OCI-LY3 (cell line): Measurements from ENCODE around the gene PNPLA3.

ENCODE experiments used
- H2AFZ ChIP-seq: fragments of 200-600, 300-600 bp; shearing (Covaris generic); 2 replicates; pipeline ENCODE4 v1.6.0; 2014; ENCODE audit warnings: antibody characterized with exemption, low read depth, low read length
- H3K27ac ChIP-seq: fragments of 200-600, 300-600 bp; sonication (generic); 2 replicates; pipeline ENCODE4 v1.5.1; 2014; ENCODE audit warnings: mild to moderate bottlenecking, low read length, moderate library complexity, mixed read lengths
- H3K27me3 ChIP-seq: fragments of 200-600, 300-600 bp; sonication (generic); 2 replicates; pipeline ENCODE4 v1.6.1; 2014; ENCODE audit warnings: low read depth, low read length, mixed read lengths
- H3K36me3 ChIP-seq: fragments of 200-600, 300-600 bp; sonication (generic); replicated peaks from 2 replicates; pipeline ENCODE3; 2014; ENCODE audit warnings: low read depth, low read length, mixed read lengths
- H3K4me1 ChIP-seq: fragments of 300-600, 200-600 bp; sonication (generic); 2 replicates; pipeline ENCODE4 v1.6.1; 2014; ENCODE audit warnings: low read length, mixed read lengths
- H3K4me2 ChIP-seq: fragments of 200-600, 300-600 bp; sonication (generic); 2 replicates; pipeline ENCODE4 v1.6.1; 2014; ENCODE audit warnings: low read length, mixed read lengths
- H3K4me3 ChIP-seq: fragments of 300-600, 200-600 bp; sonication (generic); 2 replicates; pipeline ENCODE4 v1.5.1; 2014; ENCODE audit warnings: antibody characterized with exemption, mild to moderate bottlenecking, low read length, moderate library complexity
- H3K79me2 ChIP-seq: fragments of 300-600, 200-600 bp; shearing (Covaris generic); 2 replicates; pipeline ENCODE4 v1.6.1; 2014; ENCODE audit warnings: mild to moderate bottlenecking, low read length, mixed read lengths
- H3K9ac ChIP-seq: fragments of 300-600, 200-600 bp; shearing (Covaris generic); 2 replicates; pipeline ENCODE4 v1.6.0; 2014; ENCODE audit warnings: mild to moderate bottlenecking, low read length, moderate library complexity
- H3K9me3 ChIP-seq: fragments of 200-600, 300-600 bp; shearing (Covaris generic); 2 replicates; pipeline ENCODE4 v1.6.1; 2014; ENCODE audit warnings: low read length, mixed read lengths; ENCODE audit not compliant: insufficient read depth
- H4K20me1 ChIP-seq: fragments of 200-600, 300-600 bp; sonication (generic); 2 replicates; pipeline ENCODE4 v1.6.1; 2016; ENCODE audit warnings: low read length, mixed read lengths; ENCODE audit not compliant: insufficient read depth
- CTCF ChIP-seq: fragments of 200-600, 300-600 bp; sonication (generic); IDR thresholded peaks from 2 replicates; pipeline ENCODE4 v1.5.1; 2014; ENCODE audit warnings: antibody characterized with exemption, low read length, low read depth
- EZH2phosphoT487 ChIP-seq: fragments of 200-600 bp; shearing (Covaris generic); IDR thresholded peaks from 2 replicates; pipeline ENCODE4 v1.6.1; 2018; ENCODE audit warnings: antibody characterized with exemption, mixed run types, low read depth

The PNPLA3 gene

DNA sequence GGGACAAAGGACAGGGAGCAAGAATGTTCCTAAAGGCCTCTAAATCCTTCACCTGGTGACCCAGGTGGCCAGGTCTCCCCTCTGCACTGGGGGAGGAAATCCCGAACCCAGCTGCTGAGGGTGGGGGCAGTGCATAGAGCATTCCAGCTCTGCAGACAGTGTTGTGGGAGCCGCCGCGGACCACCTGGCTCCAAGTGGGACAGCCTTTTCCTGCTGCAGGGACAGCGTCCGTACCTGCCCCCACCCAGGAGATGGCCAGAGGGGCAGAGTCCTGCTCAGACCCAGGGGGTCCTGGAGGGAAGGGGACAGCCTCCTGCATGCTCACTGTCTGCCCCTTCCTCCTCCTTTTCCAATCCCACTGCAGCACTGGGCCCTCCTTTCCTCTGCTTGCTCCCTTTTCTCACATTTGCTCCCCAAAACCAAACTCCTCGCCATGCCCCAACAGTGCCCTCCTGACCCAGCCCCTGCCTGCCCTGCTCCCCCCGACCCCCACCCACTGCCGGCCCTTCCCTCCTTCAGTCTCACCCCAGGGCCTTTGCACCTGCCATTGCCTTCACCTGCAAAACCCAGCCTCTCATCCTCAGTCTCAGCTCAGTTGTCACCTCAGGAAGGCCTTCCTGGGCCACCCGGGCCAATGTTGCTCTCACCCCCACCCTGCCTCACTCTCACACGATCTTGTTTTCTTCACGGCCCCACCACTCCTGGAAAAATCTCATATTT is 44.6 kb upstream of the PNPLA3 start:
- H3K27ac ChIP-seq: no peak overlapping the region

DNA sequence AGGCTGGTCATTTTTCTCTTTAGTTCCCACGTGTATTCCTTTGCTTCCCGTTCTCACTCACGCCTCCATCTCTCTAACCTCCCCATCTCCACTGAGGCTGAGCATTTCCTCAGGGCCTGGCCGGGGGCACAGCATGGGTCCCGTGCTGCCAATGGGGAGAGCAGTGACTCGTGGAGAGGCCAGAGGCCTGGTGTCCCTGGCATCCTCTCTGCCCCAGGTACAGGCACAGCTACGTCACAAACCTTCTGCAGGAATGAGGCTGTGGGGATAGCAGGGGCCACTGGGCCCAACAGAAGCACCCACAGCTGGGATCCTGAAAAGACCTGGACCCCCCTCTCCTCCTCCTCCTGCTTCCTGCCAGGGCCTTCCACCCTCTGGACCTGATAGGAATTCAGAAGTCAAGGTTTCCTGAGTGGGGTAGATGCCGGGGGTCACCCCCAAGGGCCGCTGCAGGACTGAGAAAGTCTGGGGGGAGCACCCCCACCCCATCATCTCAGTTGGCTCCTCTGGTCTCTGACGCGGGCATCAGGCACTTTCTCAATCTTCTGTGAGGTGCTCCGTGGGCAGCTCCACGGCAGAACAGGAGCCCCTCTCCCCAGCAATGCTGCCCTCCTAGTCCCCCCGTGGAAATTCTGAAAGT is 43.6 kb upstream of the PNPLA3 start:
- H3K9me3 ChIP-seq: no peaks in the 10 kb centered on the region
- H4K20me1 ChIP-seq: no peaks in the 10 kb centered on the region
- peaks cover 20% of the 10 kb centered on the region for H3K27me3 ChIP-seq
- peaks cover 4% of the 10 kb centered on the region for H3K4me1 ChIP-seq
- no peak overlapping the region for H2AFZ ChIP-seq
- TF ChIP-seq EZH2phosphoT487 (no peak), CTCF (no peak)
- no peaks in the 10 kb centered on the region for H3K79me2 ChIP-seq
- no peak overlapping the region for H3K4me2 ChIP-seq
- no peaks in the 10 kb centered on the region for H3K36me3 ChIP-seq
- no peak overlapping the region for H3K9ac ChIP-seq
- no peak overlapping the region for H3K4me3 ChIP-seq
- H3K27ac ChIP-seq: no peak overlapping the region

More for the DNA sequence above, 44.6 kb upstream of the PNPLA3 start:
- Histone ChIP-seq H3K79me2 (no peaks in the 10 kb centered on the region), H3K4me3 (no peak overlapping the region), H3K36me3 (no peaks in the 10 kb centered on the region), H3K27me3 (peaks cover 20% of the 10 kb centered on the region), H3K9me3 (no peaks in the 10 kb centered on the region), H3K4me1 (no peaks in the 10 kb centered on the region), H2AFZ (no peak overlapping the region), H3K4me2 (no peak overlapping the region), H4K20me1 (no peaks in the 10 kb centered on the region), H3K9ac (no peak overlapping the region)
- no peak for TF ChIP-seq EZH2phosphoT487
- TF ChIP-seq CTCF: no peak

GRCh38 chr22:43880541-43880991 is 43.0 kb upstream of the PNPLA3 start:
- peaks cover 20% of the 10 kb centered on the region for H3K27me3 ChIP-seq
- no peaks in the 10 kb centered on the region for H4K20me1 ChIP-seq
- H2AFZ ChIP-seq: no peak overlapping the region
- no peak overlapping the region for H3K9ac ChIP-seq
- H3K4me2 ChIP-seq: no peak overlapping the region
- peaks cover 4% of the 10 kb centered on the region for H3K4me1 ChIP-seq
- no peak overlapping the region for H3K4me3 ChIP-seq
- no peak for TF ChIP-seq EZH2phosphoT487
- TF ChIP-seq CTCF: no peak
- H3K27ac ChIP-seq: no peak overlapping the region
- no peaks in the 10 kb centered on the region for H3K79me2 ChIP-seq
- no peaks in the 10 kb centered on the region for H3K36me3 ChIP-seq
- no peaks in the 10 kb centered on the region for H3K9me3 ChIP-seq
